WI38 (cell line): ENCODE measurements around the gene HNRNPR.

Experiments
- H3K4me3 ChIP-seq: 2 replicates; pipeline ENCODE4 v1.5.1; 2011; ENCODE audit warnings: low read depth, mild to moderate bottlenecking, control low read depth, low read length
- TF ChIP-seq, protein P1 (sequence below): IDR thresholded peaks from 2 replicates; pipeline ENCODE4 v1.5.1; 2012; ENCODE audit warnings: low read depth, mild to moderate bottlenecking, control low read depth, low read length

Gene HNRNPR

GRCh38 chr1:23371987-23372880 lies 28.1 kb upstream of the HNRNPR start:
- no peak overlapping the region for H3K4me3 ChIP-seq
- TF ChIP-seq, protein P1, sequence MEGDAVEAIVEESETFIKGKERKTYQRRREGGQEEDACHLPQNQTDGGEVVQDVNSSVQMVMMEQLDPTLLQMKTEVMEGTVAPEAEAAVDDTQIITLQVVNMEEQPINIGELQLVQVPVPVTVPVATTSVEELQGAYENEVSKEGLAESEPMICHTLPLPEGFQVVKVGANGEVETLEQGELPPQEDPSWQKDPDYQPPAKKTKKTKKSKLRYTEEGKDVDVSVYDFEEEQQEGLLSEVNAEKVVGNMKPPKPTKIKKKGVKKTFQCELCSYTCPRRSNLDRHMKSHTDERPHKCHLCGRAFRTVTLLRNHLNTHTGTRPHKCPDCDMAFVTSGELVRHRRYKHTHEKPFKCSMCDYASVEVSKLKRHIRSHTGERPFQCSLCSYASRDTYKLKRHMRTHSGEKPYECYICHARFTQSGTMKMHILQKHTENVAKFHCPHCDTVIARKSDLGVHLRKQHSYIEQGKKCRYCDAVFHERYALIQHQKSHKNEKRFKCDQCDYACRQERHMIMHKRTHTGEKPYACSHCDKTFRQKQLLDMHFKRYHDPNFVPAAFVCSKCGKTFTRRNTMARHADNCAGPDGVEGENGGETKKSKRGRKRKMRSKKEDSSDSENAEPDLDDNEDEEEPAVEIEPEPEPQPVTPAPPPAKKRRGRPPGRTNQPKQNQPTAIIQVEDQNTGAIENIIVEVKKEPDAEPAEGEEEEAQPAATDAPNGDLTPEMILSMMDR, result no peak

DNA sequence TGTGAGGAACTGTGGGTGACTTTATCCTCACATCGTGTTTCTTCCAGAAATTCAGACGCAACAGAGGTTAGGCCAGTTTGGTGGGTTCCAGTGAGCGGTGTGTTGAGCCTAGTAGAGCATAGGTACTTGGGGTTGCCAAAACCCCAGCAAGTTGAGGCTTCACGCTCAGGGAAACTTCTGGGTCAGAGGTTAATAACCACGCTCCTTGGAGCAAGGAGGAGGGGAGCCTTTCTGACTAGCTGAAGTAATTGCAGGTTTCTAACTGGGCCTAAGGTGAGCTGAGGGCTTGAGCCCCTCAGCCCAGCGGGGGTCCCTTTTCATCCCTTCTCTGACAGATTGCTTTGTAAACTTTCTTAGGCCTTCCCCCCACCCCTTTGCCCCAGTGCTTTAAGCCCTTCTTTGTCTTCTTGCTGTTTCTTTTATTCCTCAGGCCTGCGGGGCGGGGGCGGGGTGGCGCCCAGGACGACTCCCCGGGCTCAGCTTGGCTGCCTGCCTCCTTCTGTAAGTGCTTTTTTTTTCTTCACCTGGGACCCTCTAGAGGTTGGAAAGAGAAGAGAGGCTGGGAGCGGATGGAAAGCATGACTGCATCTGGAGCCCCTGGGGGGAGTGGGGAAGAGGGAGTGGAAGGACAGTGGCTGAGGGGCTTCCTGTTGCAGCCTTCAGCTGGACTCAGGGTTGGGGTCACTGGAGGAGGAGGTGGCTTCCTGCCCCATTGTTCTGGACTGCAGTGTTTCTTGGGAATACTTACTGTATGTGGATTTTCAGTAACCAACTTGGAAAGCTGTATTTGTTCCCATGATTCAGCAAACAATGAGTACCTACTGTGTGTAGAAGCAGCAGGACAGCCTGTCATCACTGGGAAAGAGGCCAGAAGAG lies 26.9 kb upstream of the HNRNPR start:
- TF ChIP-seq, protein P1, result no peak
- H3K4me3 ChIP-seq, result no peak overlapping the region; the same call in 1 of the 2 replicates

- peak overlapping the region; percentile 97 for H3K4me3 ChIP-seq
- TF ChIP-seq, protein P1, result no peak
Observed at GRCh38 chr1:23370330-23370708, 26.2 kb upstream of the HNRNPR start.

- TF ChIP-seq, protein P1, result no peak
- H3K4me3 ChIP-seq, result peak within 1 kb of the TSS; percentile 97
Observed at GRCh38 chr1:23369335-23370013, 25.4 kb upstream of the HNRNPR start, which contains the start of gene ZNF436. Gene ZNF436 (minus strand): TSS chr1:23369836. CDS start chr1:23368005, 1,831 bp downstream.

DNA sequence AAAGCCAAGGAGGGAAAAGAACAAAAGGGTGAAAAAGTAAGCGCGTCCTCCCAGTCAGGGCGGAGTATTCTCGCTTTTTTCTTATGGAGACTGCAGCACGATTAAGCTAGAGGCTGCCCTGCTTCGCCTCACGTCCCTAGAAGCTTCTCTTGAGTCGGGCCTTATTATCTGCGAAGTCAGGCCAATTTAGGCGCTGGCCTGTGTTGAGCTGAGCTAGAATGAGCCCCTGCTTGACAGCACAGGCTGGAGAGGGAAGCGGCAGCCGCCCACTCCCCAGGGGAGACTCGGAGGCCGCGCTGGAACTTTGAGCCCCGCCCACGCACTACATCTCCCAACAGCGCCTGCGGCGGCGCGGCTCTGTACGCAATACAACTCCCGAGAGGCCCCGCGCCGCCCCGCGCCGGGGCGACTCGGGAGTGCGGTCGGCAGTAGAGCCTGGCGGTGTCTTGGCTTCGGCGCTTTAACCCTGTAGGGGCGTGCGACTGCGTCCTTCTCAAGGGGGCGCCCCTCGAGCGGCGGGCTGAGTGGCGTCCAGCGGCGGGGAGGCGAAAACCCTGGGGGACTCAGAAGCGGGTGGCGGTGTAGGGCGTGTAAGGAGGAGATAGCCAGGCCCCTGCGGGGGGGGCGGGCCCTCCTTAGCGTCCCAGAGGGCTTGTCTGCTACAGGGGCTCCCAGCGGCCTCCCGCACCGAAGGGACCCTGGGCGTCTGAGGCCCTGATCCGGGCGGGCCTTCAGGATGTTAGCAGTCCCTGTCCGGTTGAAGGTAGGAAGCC lies 24.7 kb upstream of the HNRNPR start:
- H3K4me3 ChIP-seq, result peak overlapping the region; percentile 97
- TF ChIP-seq, protein P1, result no peak

DNA sequence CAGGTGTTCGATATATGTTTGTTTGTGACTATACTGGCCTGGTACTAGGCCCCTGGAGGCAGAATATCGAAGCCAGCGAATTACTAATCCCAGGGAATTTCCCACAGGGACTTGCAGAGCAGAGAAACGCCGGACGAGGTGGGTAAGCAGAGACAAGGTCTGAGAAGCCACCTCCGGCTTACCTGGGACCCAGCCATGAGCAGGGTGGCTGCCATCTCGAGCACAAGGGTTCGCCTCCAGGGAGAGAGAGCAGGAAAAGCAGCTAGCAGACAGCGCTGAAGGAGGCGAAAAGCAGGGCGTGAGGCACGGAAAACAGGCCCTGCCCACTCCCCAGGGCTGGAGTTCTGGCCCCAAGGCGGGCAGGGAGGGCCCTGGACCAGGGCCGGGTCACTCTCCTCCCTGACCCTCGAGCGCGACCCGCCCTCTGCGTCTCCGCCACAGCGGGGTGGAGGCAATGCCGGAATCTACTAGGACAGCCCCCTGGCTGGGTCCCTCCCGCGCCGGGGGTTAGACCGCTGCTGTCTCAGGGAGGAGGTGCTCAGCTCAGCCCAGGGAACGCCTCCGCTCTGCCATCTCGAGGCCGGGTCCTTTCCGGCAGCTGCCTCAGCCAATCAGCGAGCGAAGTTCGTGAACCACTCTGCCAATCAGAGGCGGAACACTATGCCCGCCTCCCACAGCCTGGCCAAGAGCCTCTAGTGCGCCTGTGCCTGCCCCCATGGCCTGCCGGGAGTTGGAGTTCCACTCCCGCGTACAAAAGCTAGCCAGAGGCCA lies 23.9 kb upstream of the HNRNPR start:
- TF ChIP-seq, protein P1, result no peak
- peak overlapping the region; percentile 97 for H3K4me3 ChIP-seq
